A549 treated with ZK216348 at 1 μM for 4 hours (cell line): ENCODE results near the gene DHX29. TPM values are rescaled to one million over a fixed set of nuclear protein-coding genes. Genes with fewer than 3 reads are reported as not detected.

Source experiments
- total RNA-seq: library from RNA; stranded (reverse); fragments of 200-300 nt; extraction: Qiagen RNA extraction; gene quantifications from 5 replicates; pipeline ENCODE4 v1.2.3, GENCODE V29; 2022; ENCODE audit warnings: low read depth

The DHX29 gene
- 17.4 to 25.7 TPM (median 22.9 TPM) in 5 replicates for total RNA-seq

DNA sequence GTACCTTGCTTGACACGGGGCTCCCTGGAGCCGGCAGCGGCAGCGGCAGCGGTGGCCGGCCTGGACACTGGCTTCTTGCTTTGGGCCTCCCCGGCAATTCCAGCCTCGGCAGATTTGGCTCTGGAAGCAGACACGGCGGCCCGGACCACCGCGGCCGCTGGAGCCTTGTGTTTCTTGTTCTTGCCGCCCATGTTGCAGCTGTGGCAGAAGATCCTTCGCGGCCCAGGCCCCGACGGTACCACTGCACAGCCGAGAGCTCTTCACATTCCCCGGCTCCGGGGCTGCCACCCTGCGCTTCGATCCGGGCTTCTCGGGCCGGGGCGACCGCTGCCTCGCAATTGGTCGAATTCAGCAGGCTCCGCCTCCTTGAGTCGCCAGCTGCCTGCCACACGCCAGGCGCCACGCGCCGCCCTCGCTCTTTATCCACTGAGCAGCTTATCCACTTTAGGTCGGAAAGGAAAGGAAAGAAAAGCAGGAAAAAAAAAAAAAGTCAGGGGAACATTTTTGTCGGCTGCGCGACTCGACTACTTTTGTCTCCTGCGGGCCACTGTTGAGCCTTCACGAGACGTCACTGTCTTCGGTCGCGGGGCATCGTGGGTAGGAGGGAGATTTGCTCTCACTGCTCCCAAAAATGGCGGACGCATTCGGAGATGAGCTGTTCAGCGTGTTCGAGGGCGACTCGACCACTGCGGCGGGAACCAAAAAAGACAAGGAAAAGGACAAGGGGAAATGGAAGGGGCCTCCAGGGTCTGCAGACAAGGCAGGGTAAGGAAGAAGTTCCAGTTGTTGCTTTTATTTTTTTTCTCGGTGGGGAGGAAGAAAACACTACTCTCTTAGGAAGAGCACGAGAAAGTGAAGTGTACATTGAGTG, at the start of gene DHX29, which contains the start of gene MTREX:
TSS of gene DHX29 (minus strand) at position 312 of the 871 bp plus-strand sequence. CDS start at position 191, 121 bp downstream.
TSS of gene MTREX (plus strand) at position 607 of the 871 bp plus-strand sequence. CDS start at position 632, 25 bp downstream.

GRCh38 chr5:55232985-55233928, 74.2 kb downstream of the DHX29 start, which contains the start of gene CCNO:
Gene CCNO, minus strand, starts transcription at chr5:55233608. Its CDS starts 85 bp downstream, at chr5:55233523.

GRCh38 chr5:55226934-55227663, 80.4 kb downstream of the DHX29 start, which contains the start of gene MCIDAS:
Gene MCIDAS, minus strand, starts transcription at chr5:55227315. Its CDS starts 177 bp downstream, at chr5:55227138.

Other genes starting within 250 kb of the DHX29 start
- not detected in 5 replicates for gene GZMA, start 205.0 kb downstream of the DHX29 start, total RNA-seq
- 27.0 to 41.5 TPM (median 36.1 TPM) in 5 replicates for gene GPX8, start 147.5 kb downstream of the DHX29 start, total RNA-seq
- gene CDC20B, start 134.5 kb downstream of the DHX29 start, total RNA-seq: 0.07 to 0.13 TPM (median 0.08 TPM) in 3 of 5 replicates, not detected in the others
- 1.4 to 2.4 TPM (median 1.9 TPM) in 5 replicates for gene MCIDAS, start 80.4 kb downstream of the DHX29 start, total RNA-seq
- gene CCNO, start 74.1 kb downstream of the DHX29 start, total RNA-seq: 4.7 to 9.1 TPM (median 7.5 TPM) in 5 replicates
- gene MTREX, start 295 bp upstream of the DHX29 start, total RNA-seq: 36.3 to 60.8 TPM (median 38.8 TPM) in 5 replicates
- gene PLPP1, start 227.3 kb upstream of the DHX29 start, total RNA-seq: 30.5 to 38.7 TPM (median 36.5 TPM) in 5 replicates